ENCODE measurements around the gene SPATA17.

SPATA17 gene

GRCh38 chr1:217602380-217602779 lies 28.8 kb upstream of the SPATA17 start:
- Histone ChIP-seq H3K36me3 (replicated peaks) (no peaks in the 10 kb centered on the region), H3K27ac (no peak overlapping the region), H3K27me3 (replicated peaks) (no peaks in the 10 kb centered on the region), H3K4me3 (ENCODE audit: low read depth, low read length) (no peak overlapping the region)
- TF ChIP-seq, protein P1, sequence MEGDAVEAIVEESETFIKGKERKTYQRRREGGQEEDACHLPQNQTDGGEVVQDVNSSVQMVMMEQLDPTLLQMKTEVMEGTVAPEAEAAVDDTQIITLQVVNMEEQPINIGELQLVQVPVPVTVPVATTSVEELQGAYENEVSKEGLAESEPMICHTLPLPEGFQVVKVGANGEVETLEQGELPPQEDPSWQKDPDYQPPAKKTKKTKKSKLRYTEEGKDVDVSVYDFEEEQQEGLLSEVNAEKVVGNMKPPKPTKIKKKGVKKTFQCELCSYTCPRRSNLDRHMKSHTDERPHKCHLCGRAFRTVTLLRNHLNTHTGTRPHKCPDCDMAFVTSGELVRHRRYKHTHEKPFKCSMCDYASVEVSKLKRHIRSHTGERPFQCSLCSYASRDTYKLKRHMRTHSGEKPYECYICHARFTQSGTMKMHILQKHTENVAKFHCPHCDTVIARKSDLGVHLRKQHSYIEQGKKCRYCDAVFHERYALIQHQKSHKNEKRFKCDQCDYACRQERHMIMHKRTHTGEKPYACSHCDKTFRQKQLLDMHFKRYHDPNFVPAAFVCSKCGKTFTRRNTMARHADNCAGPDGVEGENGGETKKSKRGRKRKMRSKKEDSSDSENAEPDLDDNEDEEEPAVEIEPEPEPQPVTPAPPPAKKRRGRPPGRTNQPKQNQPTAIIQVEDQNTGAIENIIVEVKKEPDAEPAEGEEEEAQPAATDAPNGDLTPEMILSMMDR (IDR thresholded peaks at IDR 0.05; ENCODE audit: low read depth, low read length, missing control alignments): no peak
- DNase-seq: no peak
- in situ Hi-C loops (cut with HindIII; ENCODE audit: low pct_ligation_motif_present, low sequenced_read_pairs): no loop called here

DNA sequence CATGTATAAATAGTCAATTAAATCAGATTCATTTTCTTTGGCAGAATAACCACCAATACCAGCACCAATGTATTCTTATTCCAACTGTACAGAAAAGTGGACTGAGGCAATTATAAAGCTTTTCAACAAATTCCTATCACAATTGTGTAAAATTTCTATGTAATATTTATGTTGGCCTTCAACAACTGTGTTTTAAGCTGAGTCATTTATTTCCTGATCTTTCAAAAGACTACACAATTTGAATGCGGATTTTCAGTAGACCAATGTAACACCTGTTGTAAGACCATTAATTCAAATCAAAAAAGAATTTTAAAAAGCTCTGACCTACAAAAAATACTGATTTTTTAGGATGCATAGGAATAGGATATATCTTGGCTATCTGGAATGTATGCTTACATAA lies 25.8 kb upstream of the SPATA17 start:
- in situ Hi-C loops (cut with HindIII; ENCODE audit: low pct_ligation_motif_present, low sequenced_read_pairs): no loop called here
- H3K4me3 ChIP-seq (ENCODE audit: low read depth, low read length): no peak overlapping the region
- DNase-seq: no peak
- peaks cover 3% of the 10 kb centered on the region for H3K36me3 ChIP-seq (replicated peaks)
- TF ChIP-seq, protein P1 (IDR thresholded peaks at IDR 0.05; ENCODE audit: low read depth, low read length, missing control alignments): no peak
- H3K27ac ChIP-seq: no peak overlapping the region
- no peaks in the 10 kb centered on the region for H3K27me3 ChIP-seq (replicated peaks)

DNA sequence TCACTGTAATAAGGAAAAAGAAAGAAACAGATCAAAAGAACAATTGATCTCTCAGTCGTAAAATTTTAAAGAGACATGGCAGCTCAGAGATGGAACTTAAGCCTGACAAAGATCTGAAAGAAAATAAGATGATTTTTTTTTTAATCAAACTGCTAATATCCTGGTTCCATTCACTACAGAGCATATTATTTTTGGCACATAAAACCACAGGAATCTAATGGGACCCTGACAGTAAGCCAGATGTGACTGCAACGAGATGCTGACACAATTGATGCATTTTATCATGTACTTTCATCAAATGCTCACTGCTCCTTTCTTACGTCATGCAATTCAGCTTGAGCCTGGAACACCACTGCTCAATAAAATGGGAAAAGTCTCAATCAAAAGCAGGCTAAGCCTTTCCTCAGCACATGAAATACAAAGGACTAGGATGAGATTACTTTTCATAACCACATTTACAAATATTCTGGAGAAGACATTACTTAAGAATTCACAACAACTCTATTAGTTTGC lies 16.9 kb upstream of the SPATA17 start:
- no peak for DNase-seq
- no peaks in the 10 kb centered on the region for H3K27me3 ChIP-seq (replicated peaks)
- no peak overlapping the region for H3K27ac ChIP-seq
- in situ Hi-C loops (cut with HindIII; ENCODE audit: low pct_ligation_motif_present, low sequenced_read_pairs): no loop called here
- TF ChIP-seq, protein P1 (IDR thresholded peaks at IDR 0.05; ENCODE audit: low read depth, low read length, missing control alignments): no peak
- H3K36me3 ChIP-seq (replicated peaks): peaks cover 3% of the 10 kb centered on the region
- no peak overlapping the region for H3K4me3 ChIP-seq (ENCODE audit: low read depth, low read length)

DNA sequence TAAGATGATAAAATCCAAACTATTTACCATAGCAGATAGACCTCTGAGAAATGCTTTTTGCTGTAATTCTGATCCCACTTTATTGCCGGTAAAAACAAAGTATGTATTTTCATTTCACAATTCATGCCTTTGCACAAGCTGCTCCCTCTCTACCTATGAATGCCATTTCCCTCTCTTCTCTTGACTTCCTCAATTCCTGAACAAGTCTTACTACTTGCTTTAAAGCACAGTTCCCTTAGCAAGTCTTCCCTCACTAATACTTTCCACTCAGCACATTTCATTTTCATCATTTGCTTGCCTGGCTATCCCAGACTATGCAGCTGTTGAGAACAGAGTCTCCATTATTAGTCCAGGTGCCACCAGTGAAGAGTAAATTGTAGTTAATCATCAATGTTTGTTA lies 14.0 kb upstream of the SPATA17 start:
- Histone ChIP-seq H3K27ac (no peak overlapping the region), H3K27me3 (replicated peaks) (no peaks in the 10 kb centered on the region), H3K36me3 (replicated peaks) (peaks cover 6% of the 10 kb centered on the region), H3K4me3 (ENCODE audit: low read depth, low read length) (no peak overlapping the region)
- in situ Hi-C loops (cut with HindIII; ENCODE audit: low pct_ligation_motif_present, low sequenced_read_pairs): no loop called here
- DNase-seq: no peak
- TF ChIP-seq, protein P1 (IDR thresholded peaks at IDR 0.05; ENCODE audit: low read depth, low read length, missing control alignments): no peak

DNA sequence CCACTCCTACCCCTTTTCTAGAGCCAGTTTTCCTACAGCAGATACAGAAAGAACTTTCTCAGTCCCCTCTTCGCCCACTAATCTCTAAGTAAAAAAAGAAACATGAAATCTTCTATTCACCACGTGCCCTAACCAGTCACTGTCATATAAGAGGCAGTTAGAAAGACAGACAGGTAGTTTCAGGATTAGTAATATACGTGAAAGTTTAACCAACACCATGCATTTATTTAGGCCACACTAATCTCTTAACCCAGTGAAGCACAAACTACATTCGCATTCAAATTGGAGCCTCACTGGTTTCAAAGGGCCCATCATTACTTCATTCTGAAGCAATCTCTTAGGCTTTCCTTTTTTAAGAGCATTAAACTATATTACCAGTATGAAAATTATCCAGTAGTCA lies 10.3 kb upstream of the SPATA17 start:
- in situ Hi-C loops (cut with HindIII; ENCODE audit: low pct_ligation_motif_present, low sequenced_read_pairs): no loop called here
- Histone ChIP-seq H3K36me3 (replicated peaks) (peaks cover 6% of the 10 kb centered on the region), H3K27me3 (replicated peaks) (no peaks in the 10 kb centered on the region), H3K27ac (no peak overlapping the region), H3K4me3 (ENCODE audit: low read depth, low read length) (no peak overlapping the region)
- TF ChIP-seq, protein P1 (IDR thresholded peaks at IDR 0.05; ENCODE audit: low read depth, low read length, missing control alignments): no peak
- no peak for DNase-seq

DNA sequence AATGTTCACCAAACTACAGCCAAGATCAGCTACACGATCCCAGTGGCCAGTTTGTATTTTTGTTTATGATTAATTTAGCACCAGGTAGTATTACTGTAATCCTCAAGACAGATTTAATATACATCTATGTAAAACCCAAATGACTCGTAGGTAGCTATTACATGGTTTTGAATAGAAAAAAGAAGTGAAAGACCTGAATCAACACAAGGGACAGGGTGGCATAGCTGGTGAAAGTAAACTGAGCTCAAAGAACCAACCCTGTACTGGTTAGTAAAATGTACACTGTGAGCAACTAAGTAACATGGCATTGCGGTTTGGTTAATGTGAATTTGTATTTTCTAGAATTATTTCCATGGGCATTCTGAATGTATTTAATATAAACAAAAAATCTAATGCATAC lies 9.1 kb upstream of the SPATA17 start:
- DNase-seq: no peak
- Histone ChIP-seq H3K27ac (no peak overlapping the region), H3K36me3 (replicated peaks) (peaks cover 6% of the 10 kb centered on the region), H3K27me3 (replicated peaks) (no peaks in the 10 kb centered on the region), H3K4me3 (ENCODE audit: low read depth, low read length) (no peak overlapping the region)
- in situ Hi-C loops (cut with HindIII; ENCODE audit: low pct_ligation_motif_present, low sequenced_read_pairs): no loop called here
- TF ChIP-seq, protein P1 (IDR thresholded peaks at IDR 0.05; ENCODE audit: low read depth, low read length, missing control alignments): no peak

Measured in brain microvascular endothelial cell (primary cell).